Measurements from ENCODE around the gene ANKS3.

The ANKS3 gene

GRCh38 chr16:4767872-4768548 lies 33.9 kb upstream of the ANKS3 start:
- Histone ChIP-seq H3K27me3 (ENCODE audit: control insufficient read depth, insufficient read depth, low read length) (no peaks in the 10 kb centered on the region), H3K27ac (ENCODE audit: low read depth, low read length) (peak overlapping the region; percentile 68), H3K9ac (ENCODE audit: low read length) (no peak overlapping the region), H3K4me1 (ENCODE audit: control insufficient read depth, insufficient read depth, low read length) (peaks cover 14% of the 10 kb centered on the region), H3K36me3 (ENCODE audit: control insufficient read depth, insufficient read depth, low read length) (peaks cover 7% of the 10 kb centered on the region), H3K4me3 (ENCODE audit: low read length) (peak overlapping the region; percentile 45)

- Histone ChIP-seq H3K27me3 (ENCODE audit: control insufficient read depth, insufficient read depth, low read length) (no peaks in the 10 kb centered on the region), H3K36me3 (ENCODE audit: control insufficient read depth, insufficient read depth, low read length) (peaks cover 10% of the 10 kb centered on the region), H3K27ac (ENCODE audit: low read depth, low read length) (peak within 1 kb of the TSS; percentile 89), H3K4me3 (ENCODE audit: low read length) (peak within 1 kb of the TSS; percentile 78), H3K4me1 (ENCODE audit: control insufficient read depth, insufficient read depth, low read length) (peaks cover 14% of the 10 kb centered on the region), H3K9ac (ENCODE audit: low read length) (peak within 1 kb of the TSS; percentile 60)
Measured at GRCh38 chr16:4766875-4767628, 33.0 kb upstream of the ANKS3 start, which contains the start of gene ZNF500. ZNF500 (minus strand) TSS chr16:4767162; CDS start chr16:4765978, 1,184 bp downstream.

GRCh38 chr16:4765511-4766474 lies 31.7 kb upstream of the ANKS3 start:
- Histone ChIP-seq H3K36me3 (ENCODE audit: control insufficient read depth, insufficient read depth, low read length) (peaks cover 14% of the 10 kb centered on the region), H3K27ac (ENCODE audit: low read depth, low read length) (peak overlapping the region; percentile 89), H3K4me3 (ENCODE audit: low read length) (peak overlapping the region; percentile 78), H3K27me3 (ENCODE audit: control insufficient read depth, insufficient read depth, low read length) (no peaks in the 10 kb centered on the region), H3K4me1 (ENCODE audit: control insufficient read depth, insufficient read depth, low read length) (peaks cover 14% of the 10 kb centered on the region), H3K9ac (ENCODE audit: low read length) (peak overlapping the region; percentile 60)

- no peak overlapping the region for H3K9ac ChIP-seq (ENCODE audit: low read length)
- peaks cover 28% of the 10 kb centered on the region for H3K36me3 ChIP-seq (ENCODE audit: control insufficient read depth, insufficient read depth, low read length)
- H3K27me3 ChIP-seq (ENCODE audit: control insufficient read depth, insufficient read depth, low read length) = no peaks in the 10 kb centered on the region
- H3K27ac ChIP-seq (ENCODE audit: low read depth, low read length) = no peak overlapping the region
- H3K4me1 ChIP-seq (ENCODE audit: control insufficient read depth, insufficient read depth, low read length) = peaks cover 14% of the 10 kb centered on the region
- H3K4me3 ChIP-seq (ENCODE audit: low read length) = no peak overlapping the region
Measured at GRCh38 chr16:4763791-4764190, 29.7 kb upstream of the ANKS3 start.

- Histone ChIP-seq H3K4me3 (ENCODE audit: low read length) (no peak overlapping the region), H3K27ac (ENCODE audit: low read depth, low read length) (no peak overlapping the region), H3K27me3 (ENCODE audit: control insufficient read depth, insufficient read depth, low read length) (no peaks in the 10 kb centered on the region), H3K9ac (ENCODE audit: low read length) (no peak overlapping the region), H3K36me3 (ENCODE audit: control insufficient read depth, insufficient read depth, low read length) (peaks cover 35% of the 10 kb centered on the region), H3K4me1 (ENCODE audit: control insufficient read depth, insufficient read depth, low read length) (peaks cover 14% of the 10 kb centered on the region)
Measured at GRCh38 chr16:4762205-4762604, 28.1 kb upstream of the ANKS3 start.

GRCh38 chr16:4760221-4760910 lies 26.3 kb upstream of the ANKS3 start:
- Histone ChIP-seq H3K9ac (ENCODE audit: low read length) (no peak overlapping the region), H3K4me3 (ENCODE audit: low read length) (no peak overlapping the region), H3K4me1 (ENCODE audit: control insufficient read depth, insufficient read depth, low read length) (peaks cover 6% of the 10 kb centered on the region), H3K36me3 (ENCODE audit: control insufficient read depth, insufficient read depth, low read length) (peaks cover 41% of the 10 kb centered on the region), H3K27me3 (ENCODE audit: control insufficient read depth, insufficient read depth, low read length) (no peaks in the 10 kb centered on the region), H3K27ac (ENCODE audit: low read depth, low read length) (peak overlapping the region; percentile 14)

- Histone ChIP-seq H3K4me1 (ENCODE audit: control insufficient read depth, insufficient read depth, low read length) (peaks cover 3% of the 10 kb centered on the region), H3K4me3 (ENCODE audit: low read length) (no peak overlapping the region), H3K36me3 (ENCODE audit: control insufficient read depth, insufficient read depth, low read length) (peaks cover 46% of the 10 kb centered on the region), H3K9ac (ENCODE audit: low read length) (no peak overlapping the region), H3K27ac (ENCODE audit: low read depth, low read length) (no peak overlapping the region), H3K27me3 (ENCODE audit: control insufficient read depth, insufficient read depth, low read length) (no peaks in the 10 kb centered on the region)
Measured at GRCh38 chr16:4755687-4756086, 21.6 kb upstream of the ANKS3 start.

- H3K9ac ChIP-seq (ENCODE audit: low read length) = no peak overlapping the region
- peaks cover 1% of the 10 kb centered on the region for H3K4me1 ChIP-seq (ENCODE audit: control insufficient read depth, insufficient read depth, low read length)
- H3K27ac ChIP-seq (ENCODE audit: low read depth, low read length) = no peak overlapping the region
- no peaks in the 10 kb centered on the region for H3K27me3 ChIP-seq (ENCODE audit: control insufficient read depth, insufficient read depth, low read length)
- H3K4me3 ChIP-seq (ENCODE audit: low read length) = no peak overlapping the region
- peaks cover 40% of the 10 kb centered on the region for H3K36me3 ChIP-seq (ENCODE audit: control insufficient read depth, insufficient read depth, low read length)
Measured at GRCh38 chr16:4754865-4755264, 20.8 kb upstream of the ANKS3 start.

GRCh38 chr16:4753227-4753626 lies 19.2 kb upstream of the ANKS3 start:
- no peaks in the 10 kb centered on the region for H3K27me3 ChIP-seq (ENCODE audit: control insufficient read depth, insufficient read depth, low read length)
- H3K4me1 ChIP-seq (ENCODE audit: control insufficient read depth, insufficient read depth, low read length) = no peaks in the 10 kb centered on the region
- peaks cover 29% of the 10 kb centered on the region for H3K36me3 ChIP-seq (ENCODE audit: control insufficient read depth, insufficient read depth, low read length)

GRCh38 chr16:4752351-4753100 lies 18.5 kb upstream of the ANKS3 start:
- Histone ChIP-seq H3K9ac (ENCODE audit: low read length) (no peak overlapping the region), H3K4me1 (ENCODE audit: control insufficient read depth, insufficient read depth, low read length) (no peaks in the 10 kb centered on the region), H3K4me3 (ENCODE audit: low read length) (no peak overlapping the region), H3K27ac (ENCODE audit: low read depth, low read length) (no peak overlapping the region), H3K27me3 (ENCODE audit: control insufficient read depth, insufficient read depth, low read length) (no peaks in the 10 kb centered on the region), H3K36me3 (ENCODE audit: control insufficient read depth, insufficient read depth, low read length) (peaks cover 28% of the 10 kb centered on the region)

More at GRCh38 chr16:4753227-4753626, 19.2 kb upstream of the ANKS3 start:
- Histone ChIP-seq H3K4me3 (ENCODE audit: low read length) (no peak overlapping the region), H3K9ac (ENCODE audit: low read length) (no peak overlapping the region), H3K27ac (ENCODE audit: low read depth, low read length) (no peak overlapping the region)

GRCh38 chr16:4750896-4751295 lies 16.8 kb upstream of the ANKS3 start:
- Histone ChIP-seq H3K9ac (ENCODE audit: low read length) (no peak overlapping the region), H3K27me3 (ENCODE audit: control insufficient read depth, insufficient read depth, low read length) (no peaks in the 10 kb centered on the region), H3K4me3 (ENCODE audit: low read length) (no peak overlapping the region), H3K4me1 (ENCODE audit: control insufficient read depth, insufficient read depth, low read length) (no peaks in the 10 kb centered on the region), H3K36me3 (ENCODE audit: control insufficient read depth, insufficient read depth, low read length) (peaks cover 27% of the 10 kb centered on the region), H3K27ac (ENCODE audit: low read depth, low read length) (no peak overlapping the region)

All from rectal smooth muscle tissue (tissue), 1 donor.